Stimulated activated CD8-positive, alpha-beta memory T cell treated with anti-CD3 and anti-CD28 coated beads, Interleukin-15, amount 100 ng/mL, for 4 hours (primary cell): Measurements from ENCODE around the gene CPXM1.

Experiments used
- DNase-seq, 2 donors: peaks; one replicate each; pipeline ENCODE4 v3.0.0-alpha.2; 2020; ENCODE audit warnings: low read depth in 2 of 2

The CPXM1 gene

GRCh38 chr20:2748551-2749342, 51.7 kb downstream of the CPXM1 start:
- DNase-seq: no peak

- no peak for DNase-seq
These were observed 52.7 kb downstream of the CPXM1 start for GRCh38 chr20:2747676-2748235.

GRCh38 chr20:2746636-2747265, 53.7 kb downstream of the CPXM1 start:
- DNase-seq: no peak

- no peak for DNase-seq
These were observed 54.3 kb downstream of the CPXM1 start for GRCh38 chr20:2745936-2746635.

- no peak for DNase-seq
These were observed 55.1 kb downstream of the CPXM1 start for GRCh38 chr20:2745060-2745910.
